H9 (cell line): ENCODE measurements around the gene NPAS3. TPM values are rescaled to one million over a fixed set of nuclear protein-coding genes. Genes with fewer than 3 reads are reported as not detected.

Source experiments
- DNase-seq: peaks from one replicate; pipeline ENCODE4 v3.0.0-alpha.2; 2017
- H2AFZ ChIP-seq: one replicate; pipeline ENCODE4 v1.6.1; 2013; ENCODE audit warnings: mild to moderate bottlenecking, low read length, control low read depth, moderate library complexity
- H2AK5ac ChIP-seq: 2 replicates; pipeline ENCODE4 v1.6.1; 2013; ENCODE audit warnings: low read length, control low read depth, mixed read lengths; ENCODE audit not compliant: insufficient read length
- H2BK120ac ChIP-seq: one replicate; pipeline ENCODE4 v1.6.1; 2013; ENCODE audit warnings: low read depth, mild to moderate bottlenecking, low read length, control low read depth, inconsistent platforms; ENCODE audit not compliant: poor library complexity, severe bottlenecking
- H2BK12ac ChIP-seq: 2 replicates; pipeline ENCODE4 v1.6.1; 2013; ENCODE audit warnings: low read length, control low read depth, mixed read lengths, low read depth; ENCODE audit not compliant: insufficient read length
- H2BK15ac ChIP-seq: 2 replicates; pipeline ENCODE4 v1.6.1; 2013; ENCODE audit warnings: low read depth, low read length, control low read depth
- H2BK20ac ChIP-seq: one replicate; pipeline ENCODE4 v1.6.1; 2013; ENCODE audit warnings: low read depth, mild to moderate bottlenecking, low read length, control low read depth, inconsistent platforms; ENCODE audit not compliant: poor library complexity, severe bottlenecking
- H2BK5ac ChIP-seq: 2 replicates; pipeline ENCODE4 v1.6.1; 2013; ENCODE audit warnings: low read length, control low read depth, mixed read lengths; ENCODE audit not compliant: insufficient read length
- H3K14ac ChIP-seq: 2 replicates; pipeline ENCODE4 v1.6.1; 2013; ENCODE audit warnings: low read length, control low read depth; ENCODE audit not compliant: insufficient read depth
- H3K18ac ChIP-seq: 2 replicates; pipeline ENCODE4 v1.6.1; 2013; ENCODE audit warnings: low read depth, mild to moderate bottlenecking, mixed read lengths, low read length, control low read depth; ENCODE audit not compliant: insufficient read length
- H3K23ac ChIP-seq: 2 replicates; pipeline ENCODE4 v1.6.1; 2013; ENCODE audit warnings: low read length, control low read depth, mixed read lengths, low read depth; ENCODE audit not compliant: insufficient read length
- H3K23me2 ChIP-seq: 2 replicates; pipeline ENCODE4 v1.6.1; 2013; ENCODE audit warnings: low read depth, mild to moderate bottlenecking, mixed read lengths, low read length, control low read depth; ENCODE audit not compliant: insufficient read length, poor library complexity, severe bottlenecking
- H3K27ac ChIP-seq: 2 replicates; pipeline ENCODE4 v1.5.1; 2013; ENCODE audit warnings: low read length, control low read depth, mixed read lengths, low read depth; ENCODE audit not compliant: insufficient read length
- H3K27me3 ChIP-seq: 2 replicates; pipeline ENCODE4 v1.6.1; 2013; ENCODE audit warnings: low read length, control low read depth, inconsistent platforms; ENCODE audit not compliant: insufficient read depth
- H3K4ac ChIP-seq: 2 replicates; pipeline ENCODE4 v1.6.1; 2013; ENCODE audit warnings: low read depth, mild to moderate bottlenecking, control low read depth, inconsistent platforms, low read length, moderate library complexity
- H3K4me1 ChIP-seq: 2 replicates; pipeline ENCODE4 v1.6.1; 2013; ENCODE audit warnings: low read length, control low read depth, inconsistent platforms; ENCODE audit not compliant: insufficient read depth
- H3K4me2 ChIP-seq: 2 replicates; pipeline ENCODE4 v1.6.1; 2013; ENCODE audit warnings: low read length, control low read depth, mixed read lengths; ENCODE audit not compliant: insufficient read length, insufficient read depth
- H3K56ac ChIP-seq: 2 replicates; pipeline ENCODE4 v1.6.1; 2013; ENCODE audit warnings: low read depth, mild to moderate bottlenecking, mixed read lengths, low read length, control low read depth; ENCODE audit not compliant: insufficient read length
- H3K79me1 ChIP-seq: 2 replicates; pipeline ENCODE4 v1.6.1; 2013; ENCODE audit warnings: low read depth, mild to moderate bottlenecking, moderate library complexity, low read length, control low read depth, inconsistent platforms; ENCODE audit not compliant: insufficient read depth, poor library complexity, severe bottlenecking
- H3K79me2 ChIP-seq: 2 replicates; pipeline ENCODE4 v1.6.1; 2013; ENCODE audit warnings: low read length, control low read depth, inconsistent platforms; ENCODE audit not compliant: insufficient read depth
- H3K9ac ChIP-seq: 2 replicates; pipeline ENCODE4 v1.6.1; 2013; ENCODE audit warnings: low read length, control low read depth, mixed read lengths; ENCODE audit not compliant: insufficient read length; ENCODE audit errors: extremely low read depth
- H3K9me3 ChIP-seq: one replicate; pipeline ENCODE4 v1.6.1; 2013; ENCODE audit warnings: low read depth, low read length, inconsistent platforms; ENCODE audit not compliant: control insufficient read depth
- H3T11ph ChIP-seq: one replicate; pipeline ENCODE4 v1.6.1; 2013; ENCODE audit warnings: mild to moderate bottlenecking, low read length, control low read depth, inconsistent platforms
- H4K20me1 ChIP-seq: one replicate; pipeline ENCODE4 v1.6.1; 2013; ENCODE audit not compliant: control insufficient read depth, insufficient read length, insufficient read depth
- H4K5ac ChIP-seq: 2 replicates; pipeline ENCODE4 v1.6.1; 2013; ENCODE audit warnings: low read depth, mild to moderate bottlenecking, mixed read lengths, low read length, control low read depth; ENCODE audit not compliant: insufficient read length
- H4K8ac ChIP-seq: replicated peaks from 2 replicates; pipeline ENCODE4 v1.6.1; 2013; ENCODE audit warnings: low read length, control low read depth, mixed read lengths, low read depth; ENCODE audit not compliant: insufficient read length
- H4K91ac ChIP-seq: 2 replicates; pipeline ENCODE4 v1.6.1; 2013; ENCODE audit warnings: low read depth, mild to moderate bottlenecking, moderate library complexity, mixed read lengths, low read length, control low read depth; ENCODE audit not compliant: insufficient read length
- H3K27ac Mint-ChIP-seq, 3 experiments: 2 replicates in 2 of 3; 3 replicates in 1 of 3; pipeline ENCODE4 v1.8.0; 2020 to 2021; ENCODE audit warnings: mixed read lengths in 3 of 3, mild to moderate bottlenecking in 1 of 3, moderate library complexity in 1 of 3
- H3K27me3 Mint-ChIP-seq: 2 replicates; pipeline ENCODE4 v1.8.0; 2021; ENCODE audit warnings: low read depth, mild to moderate bottlenecking, moderate library complexity, mixed read lengths
- H3K36me3 Mint-ChIP-seq, 3 experiments: 2 replicates in 2 of 3; 3 replicates in 1 of 3; pipeline ENCODE4 v1.8.0; 2020 to 2021; ENCODE audit warnings: low read depth in 3 of 3, mixed read lengths in 3 of 3; ENCODE audit not compliant: insufficient read depth in 1 of 3
- H3K4me1 Mint-ChIP-seq, 2 experiments: 2 replicates each; pipeline ENCODE4 v1.8.0; 2020; ENCODE audit warnings: mixed read lengths in 2 of 2
- H3K4me3 Mint-ChIP-seq, 2 experiments: 2 replicates in 1 of 2; 3 replicates in 1 of 2; pipeline ENCODE4 v1.8.0; 2020 to 2021; ENCODE audit warnings: mild to moderate bottlenecking in 2 of 2, mixed read lengths in 2 of 2, moderate library complexity in 1 of 2
- H3K9me3 Mint-ChIP-seq, 2 experiments: 2 replicates in 1 of 2; 3 replicates in 1 of 2; pipeline ENCODE4 v1.8.0; 2020; ENCODE audit warnings: mild to moderate bottlenecking in 2 of 2, mixed read lengths in 2 of 2, moderate library complexity in 1 of 2
- WGBS: extraction: QIAGEN DNeasy Blood & Tissue Kit; methylation state at CpG from one replicate; pipeline ENCODE4 v1.1.7; 2013; ENCODE audit warnings: missing lambda C conversion rate, low lambda C conversion rate, mixed read lengths; ENCODE audit not compliant: insufficient read length; ENCODE audit errors: extremely low coverage; 5-methylcytosine and 5-hydroxymethylcytosine counted together
- total RNA-seq: library from RNA; stranded (reverse); gene quantifications from 2 replicates; pipeline ENCODE4 v1.2.1, GENCODE V29; 2021
- TF ChIP-seq, protein P1 (sequence below): fragments of 200-600 bp; sonication (generic); conservative IDR thresholded peaks from 3 replicates; pipeline ENCODE4 v1.8.0; 2021; ENCODE audit warnings: antibody characterized with exemption, mild to moderate bottlenecking

Gene NPAS3
- total RNA-seq, 1 experiment from 2014 or later, result 0.17 TPM

DNA sequence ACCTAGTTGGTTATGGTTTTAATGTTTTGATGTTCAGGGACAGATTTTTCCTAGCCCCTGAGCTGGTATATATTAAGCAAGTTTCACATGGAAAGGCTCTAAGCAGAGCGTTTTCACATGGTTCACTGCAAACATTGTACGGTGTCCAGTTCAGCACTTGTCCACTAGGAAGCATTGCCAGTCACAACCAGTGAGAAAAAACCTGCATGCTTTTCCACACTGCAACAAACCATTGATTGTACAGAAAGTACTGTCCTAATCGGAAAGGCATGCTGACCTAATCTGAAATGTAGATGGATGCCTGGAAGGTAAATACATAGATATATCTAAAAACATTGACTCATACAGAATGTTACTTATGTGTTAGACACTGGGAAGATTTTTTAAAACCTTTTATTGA, 25.0 kb upstream of the NPAS3 start:
- Mint-ChIP-seq H3K27me3 (no peaks in the 10 kb centered on the region), H3K4me1 (no peaks in the 10 kb centered on the region)
- no peak for DNase-seq

More for the DNA sequence above, 25.0 kb upstream of the NPAS3 start:
- H3K14ac ChIP-seq, result no peak overlapping the region
- no peak overlapping the region for H4K5ac ChIP-seq
- no peaks in the 10 kb centered on the region for H3K4me1 ChIP-seq
- no peak overlapping the region for H3K4me2 ChIP-seq
- Mint-ChIP-seq H3K4me3 (no peak overlapping the region), H3K9me3 (peaks cover 0 to 7% of the 10 kb centered on the region in 2 experiments; a peak in 2 of 5 replicates), H3K27ac (no peak overlapping the region), H3K36me3 (peaks cover 0 to 3% (median 0%) of the 10 kb centered on the region in 3 experiments; a peak in 1 of 7 replicates)
- no peaks in the 10 kb centered on the region for H3K9me3 ChIP-seq
- H2BK15ac ChIP-seq, result no peak overlapping the region
- H3T11ph ChIP-seq, result no peak overlapping the region
- no peak overlapping the region for H3K27ac ChIP-seq
- no peak overlapping the region for H3K23ac ChIP-seq
- no peak overlapping the region for H2AFZ ChIP-seq
- no peaks in the 10 kb centered on the region for H3K79me1 ChIP-seq
- no peak overlapping the region for H3K9ac ChIP-seq
- peaks cover 2% of the 10 kb centered on the region for H4K20me1 ChIP-seq
- H3K27me3 ChIP-seq, result no peaks in the 10 kb centered on the region
- H2BK20ac ChIP-seq, result no peak overlapping the region
- H2BK12ac ChIP-seq, result no peak overlapping the region
- H3K4ac ChIP-seq, result no peak overlapping the region
- no peak overlapping the region for H2BK120ac ChIP-seq
- H3K56ac ChIP-seq, result no peak overlapping the region
- WGBS, result no CpG with 5 or more reads among the region's 3 CpGs
- TF ChIP-seq, protein P1, sequence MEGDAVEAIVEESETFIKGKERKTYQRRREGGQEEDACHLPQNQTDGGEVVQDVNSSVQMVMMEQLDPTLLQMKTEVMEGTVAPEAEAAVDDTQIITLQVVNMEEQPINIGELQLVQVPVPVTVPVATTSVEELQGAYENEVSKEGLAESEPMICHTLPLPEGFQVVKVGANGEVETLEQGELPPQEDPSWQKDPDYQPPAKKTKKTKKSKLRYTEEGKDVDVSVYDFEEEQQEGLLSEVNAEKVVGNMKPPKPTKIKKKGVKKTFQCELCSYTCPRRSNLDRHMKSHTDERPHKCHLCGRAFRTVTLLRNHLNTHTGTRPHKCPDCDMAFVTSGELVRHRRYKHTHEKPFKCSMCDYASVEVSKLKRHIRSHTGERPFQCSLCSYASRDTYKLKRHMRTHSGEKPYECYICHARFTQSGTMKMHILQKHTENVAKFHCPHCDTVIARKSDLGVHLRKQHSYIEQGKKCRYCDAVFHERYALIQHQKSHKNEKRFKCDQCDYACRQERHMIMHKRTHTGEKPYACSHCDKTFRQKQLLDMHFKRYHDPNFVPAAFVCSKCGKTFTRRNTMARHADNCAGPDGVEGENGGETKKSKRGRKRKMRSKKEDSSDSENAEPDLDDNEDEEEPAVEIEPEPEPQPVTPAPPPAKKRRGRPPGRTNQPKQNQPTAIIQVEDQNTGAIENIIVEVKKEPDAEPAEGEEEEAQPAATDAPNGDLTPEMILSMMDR, result no peak
- no peak overlapping the region for H4K8ac ChIP-seq
- H2BK5ac ChIP-seq, result no peak overlapping the region
- no peak overlapping the region for H3K18ac ChIP-seq
- no peak overlapping the region for H4K91ac ChIP-seq
- no peaks in the 10 kb centered on the region for H3K23me2 ChIP-seq
- no peak overlapping the region for H2AK5ac ChIP-seq
- H3K79me2 ChIP-seq, result no peaks in the 10 kb centered on the region
